ENCODE results near the gene MUSTN1. TPM values are rescaled to one million over a fixed set of nuclear protein-coding genes. Genes with fewer than 3 reads are reported as not detected.

MUSTN1 gene
- 93.6 TPM for polyA plus RNA-seq (2013, experiment 1 of 4)
- polyA plus RNA-seq (2013, experiment 2 of 4) = 98.8 TPM
- polyA plus RNA-seq (2013, experiment 3 of 4) = 92.5 TPM
- polyA plus RNA-seq (2013, experiment 4 of 4) = 114 TPM

GRCh38 chr3:52834871-52835501, at the start of gene MUSTN1:
TSS of gene MUSTN1 (minus strand) at chr3:52835019. CDS start at chr3:52834948, 71 bp downstream.
- WGBS, 2 experiments = 23 to 28% methylated on average over 11 of the region's 11 CpGs
- H3K27me3 ChIP-seq (ENCODE audit: control insufficient read depth, insufficient read depth, low read length, poor library complexity, severe bottlenecking) = no peaks in the 10 kb centered on the region
- H3K36me3 ChIP-seq (ENCODE audit: control insufficient read depth, insufficient read depth, low read length) = peaks cover 4% of the 10 kb centered on the region
- H3K4me3 ChIP-seq (ENCODE audit: insufficient read depth, low read depth, low read length) = peak within 1 kb of the TSS; percentile 36
- H3K27ac ChIP-seq (ENCODE audit: insufficient read depth, low read depth, low read length, poor library complexity, severe bottlenecking) = peak within 1 kb of the TSS; percentile 93
- H3K9me3 ChIP-seq (ENCODE audit: control insufficient read depth, low read length) = no peaks in the 10 kb centered on the region
- peaks cover 53% of the 10 kb centered on the region for H3K4me1 ChIP-seq (ENCODE audit: control insufficient read depth, insufficient read depth, low read length)

DNA sequence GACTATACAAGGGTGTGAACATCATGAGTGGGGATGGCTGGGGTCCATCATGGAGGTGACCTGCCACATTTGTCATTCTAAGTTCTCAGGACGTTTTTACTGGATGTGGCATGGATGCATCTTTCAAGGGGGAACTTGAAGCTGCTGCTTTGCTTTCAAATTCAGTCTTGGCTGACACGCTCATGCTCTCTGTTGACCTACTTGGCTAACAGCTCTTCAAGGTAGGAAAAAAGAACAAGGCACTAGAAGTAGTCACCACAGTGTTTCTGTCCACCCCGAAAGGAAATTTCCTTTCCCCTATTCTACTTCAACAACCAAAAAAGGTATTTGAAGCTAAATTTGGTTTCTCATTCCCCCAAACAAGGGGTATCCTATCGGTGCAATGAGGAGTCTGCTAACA, 47.6 kb upstream of the MUSTN1 start:
- H3K9me3 ChIP-seq (ENCODE audit: control insufficient read depth, low read length) = no peaks in the 10 kb centered on the region
- 92 to 94% methylated on average over 4 of the region's 4 CpGs for WGBS, 2 experiments
- no peaks in the 10 kb centered on the region for H3K27me3 ChIP-seq (ENCODE audit: control insufficient read depth, insufficient read depth, low read length, poor library complexity, severe bottlenecking)
- no peak overlapping the region for H3K27ac ChIP-seq (ENCODE audit: insufficient read depth, low read depth, low read length, poor library complexity, severe bottlenecking)
- H3K4me3 ChIP-seq (ENCODE audit: insufficient read depth, low read depth, low read length) = no peak overlapping the region
- peaks cover 5% of the 10 kb centered on the region for H3K4me1 ChIP-seq (ENCODE audit: control insufficient read depth, insufficient read depth, low read length)
- H3K36me3 ChIP-seq (ENCODE audit: control insufficient read depth, insufficient read depth, low read length) = no peaks in the 10 kb centered on the region

DNA sequence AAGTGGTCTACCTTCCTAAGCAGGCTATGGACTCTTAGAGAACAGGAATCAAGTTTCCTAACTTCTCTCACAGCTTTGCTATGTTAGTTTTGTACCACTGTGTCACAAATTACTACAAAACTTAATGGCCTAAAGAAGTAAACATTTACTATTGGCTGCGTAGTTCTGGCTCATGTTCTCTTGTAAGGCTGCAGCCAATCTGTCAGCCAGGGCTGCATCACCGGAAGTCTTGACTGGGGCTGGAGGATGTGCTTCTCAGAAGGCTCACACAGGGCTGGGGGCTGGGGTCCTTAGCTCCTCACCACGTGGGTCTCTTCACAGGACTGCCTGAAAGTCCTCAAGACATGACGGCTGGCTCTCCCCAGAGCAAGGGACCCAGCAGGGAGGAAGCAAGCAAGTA, 47.1 kb upstream of the MUSTN1 start:
- Histone ChIP-seq H3K4me1 (ENCODE audit: control insufficient read depth, insufficient read depth, low read length) (peaks cover 5% of the 10 kb centered on the region), H3K27ac (ENCODE audit: insufficient read depth, low read depth, low read length, poor library complexity, severe bottlenecking) (no peak overlapping the region), H3K9me3 (ENCODE audit: control insufficient read depth, low read length) (no peaks in the 10 kb centered on the region), H3K36me3 (ENCODE audit: control insufficient read depth, insufficient read depth, low read length) (no peaks in the 10 kb centered on the region), H3K4me3 (ENCODE audit: insufficient read depth, low read depth, low read length) (no peak overlapping the region), H3K27me3 (ENCODE audit: control insufficient read depth, insufficient read depth, low read length, poor library complexity, severe bottlenecking) (no peaks in the 10 kb centered on the region)
- 86 to 87% methylated on average over 4 of the region's 4 CpGs for WGBS, 2 experiments

- no peak overlapping the region for H3K4me3 ChIP-seq (ENCODE audit: insufficient read depth, low read depth, low read length)
- WGBS, 2 experiments = 62% methylated on average over 3 of the region's 3 CpGs
- no peaks in the 10 kb centered on the region for H3K36me3 ChIP-seq (ENCODE audit: control insufficient read depth, insufficient read depth, low read length)
- H3K27me3 ChIP-seq (ENCODE audit: control insufficient read depth, insufficient read depth, low read length, poor library complexity, severe bottlenecking) = no peaks in the 10 kb centered on the region
- peaks cover 5% of the 10 kb centered on the region for H3K4me1 ChIP-seq (ENCODE audit: control insufficient read depth, insufficient read depth, low read length)
- H3K9me3 ChIP-seq (ENCODE audit: control insufficient read depth, low read length) = no peaks in the 10 kb centered on the region
- no peak overlapping the region for H3K27ac ChIP-seq (ENCODE audit: insufficient read depth, low read depth, low read length, poor library complexity, severe bottlenecking)
Measured at GRCh38 chr3:52880474-52880873, 45.7 kb upstream of the MUSTN1 start.

GRCh38 chr3:52880047-52880446, 45.2 kb upstream of the MUSTN1 start:
- Histone ChIP-seq H3K36me3 (ENCODE audit: control insufficient read depth, insufficient read depth, low read length) (no peaks in the 10 kb centered on the region), H3K9me3 (ENCODE audit: control insufficient read depth, low read length) (no peaks in the 10 kb centered on the region), H3K4me3 (ENCODE audit: insufficient read depth, low read depth, low read length) (no peak overlapping the region), H3K27me3 (ENCODE audit: control insufficient read depth, insufficient read depth, low read length, poor library complexity, severe bottlenecking) (no peaks in the 10 kb centered on the region), H3K27ac (ENCODE audit: insufficient read depth, low read depth, low read length, poor library complexity, severe bottlenecking) (no peak overlapping the region), H3K4me1 (ENCODE audit: control insufficient read depth, insufficient read depth, low read length) (peaks cover 5% of the 10 kb centered on the region)
- WGBS, 2 experiments = 92 to 94% methylated on average over 5 of the region's 5 CpGs

GRCh38 chr3:52879581-52879980, 44.8 kb upstream of the MUSTN1 start:
- no peak overlapping the region for H3K27ac ChIP-seq (ENCODE audit: insufficient read depth, low read depth, low read length, poor library complexity, severe bottlenecking)
- peaks cover 5% of the 10 kb centered on the region for H3K4me1 ChIP-seq (ENCODE audit: control insufficient read depth, insufficient read depth, low read length)
- H3K9me3 ChIP-seq (ENCODE audit: control insufficient read depth, low read length) = no peaks in the 10 kb centered on the region
- 92 to 96% methylated on average over 4 of the region's 4 CpGs for WGBS, 2 experiments
- H3K27me3 ChIP-seq (ENCODE audit: control insufficient read depth, insufficient read depth, low read length, poor library complexity, severe bottlenecking) = no peaks in the 10 kb centered on the region
- no peak overlapping the region for H3K4me3 ChIP-seq (ENCODE audit: insufficient read depth, low read depth, low read length)
- H3K36me3 ChIP-seq (ENCODE audit: control insufficient read depth, insufficient read depth, low read length) = no peaks in the 10 kb centered on the region

DNA sequence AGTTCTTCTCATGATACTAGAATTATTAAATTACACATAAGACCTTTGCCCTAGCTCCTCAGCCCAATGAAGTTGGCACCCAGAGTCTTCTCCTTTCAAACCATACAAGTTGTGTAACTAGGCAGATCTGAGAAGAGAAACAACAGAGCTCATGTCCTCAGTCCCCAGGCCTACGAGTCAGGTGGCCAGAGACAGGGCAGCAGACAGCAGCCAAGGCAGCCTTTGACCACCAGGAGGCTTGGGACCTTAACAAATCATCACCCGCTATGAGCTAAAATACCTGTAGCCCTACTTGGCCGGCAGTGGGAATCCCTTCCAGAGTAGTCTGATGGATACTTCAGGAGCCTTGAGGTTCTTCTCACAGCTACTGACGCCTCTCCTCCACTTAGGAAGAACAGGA, 44.3 kb upstream of the MUSTN1 start:
- peaks cover 5% of the 10 kb centered on the region for H3K4me1 ChIP-seq (ENCODE audit: control insufficient read depth, insufficient read depth, low read length)
- no peak overlapping the region for H3K27ac ChIP-seq (ENCODE audit: insufficient read depth, low read depth, low read length, poor library complexity, severe bottlenecking)
- no peaks in the 10 kb centered on the region for H3K9me3 ChIP-seq (ENCODE audit: control insufficient read depth, low read length)
- H3K4me3 ChIP-seq (ENCODE audit: insufficient read depth, low read depth, low read length) = no peak overlapping the region
- no peaks in the 10 kb centered on the region for H3K36me3 ChIP-seq (ENCODE audit: control insufficient read depth, insufficient read depth, low read length)
- H3K27me3 ChIP-seq (ENCODE audit: control insufficient read depth, insufficient read depth, low read length, poor library complexity, severe bottlenecking) = no peaks in the 10 kb centered on the region
- 93 to 96% methylated on average over 4 of the region's 4 CpGs for WGBS, 2 experiments

DNA sequence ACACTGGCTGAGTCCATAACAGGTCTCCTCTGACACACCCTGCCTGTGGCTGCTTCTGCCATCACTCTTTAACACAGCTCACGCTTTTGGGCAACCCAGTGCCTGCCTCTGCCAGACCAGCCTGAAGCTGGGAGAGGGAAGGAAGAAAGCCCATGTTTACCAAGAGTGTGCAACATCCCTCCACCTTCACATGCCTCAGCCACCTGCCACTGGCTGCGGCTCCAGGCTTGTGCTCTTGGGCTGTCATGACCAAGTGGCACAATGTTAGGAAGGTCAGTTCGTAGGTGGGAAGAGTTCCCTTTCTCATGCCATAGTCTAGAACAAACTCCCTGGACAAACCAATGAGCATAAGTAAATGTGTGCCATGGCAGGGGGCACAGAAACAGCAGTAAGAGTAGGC, 42.3 kb upstream of the MUSTN1 start:
- H3K9me3 ChIP-seq (ENCODE audit: control insufficient read depth, low read length) = no peaks in the 10 kb centered on the region
- WGBS, 2 experiments = 95 to 100% methylated on average over 3 of the region's 3 CpGs
- no peak overlapping the region for H3K4me3 ChIP-seq (ENCODE audit: insufficient read depth, low read depth, low read length)
- no peaks in the 10 kb centered on the region for H3K27me3 ChIP-seq (ENCODE audit: control insufficient read depth, insufficient read depth, low read length, poor library complexity, severe bottlenecking)
- H3K4me1 ChIP-seq (ENCODE audit: control insufficient read depth, insufficient read depth, low read length) = peaks cover 5% of the 10 kb centered on the region
- H3K27ac ChIP-seq (ENCODE audit: insufficient read depth, low read depth, low read length, poor library complexity, severe bottlenecking) = no peak overlapping the region
- H3K36me3 ChIP-seq (ENCODE audit: control insufficient read depth, insufficient read depth, low read length) = no peaks in the 10 kb centered on the region

DNA sequence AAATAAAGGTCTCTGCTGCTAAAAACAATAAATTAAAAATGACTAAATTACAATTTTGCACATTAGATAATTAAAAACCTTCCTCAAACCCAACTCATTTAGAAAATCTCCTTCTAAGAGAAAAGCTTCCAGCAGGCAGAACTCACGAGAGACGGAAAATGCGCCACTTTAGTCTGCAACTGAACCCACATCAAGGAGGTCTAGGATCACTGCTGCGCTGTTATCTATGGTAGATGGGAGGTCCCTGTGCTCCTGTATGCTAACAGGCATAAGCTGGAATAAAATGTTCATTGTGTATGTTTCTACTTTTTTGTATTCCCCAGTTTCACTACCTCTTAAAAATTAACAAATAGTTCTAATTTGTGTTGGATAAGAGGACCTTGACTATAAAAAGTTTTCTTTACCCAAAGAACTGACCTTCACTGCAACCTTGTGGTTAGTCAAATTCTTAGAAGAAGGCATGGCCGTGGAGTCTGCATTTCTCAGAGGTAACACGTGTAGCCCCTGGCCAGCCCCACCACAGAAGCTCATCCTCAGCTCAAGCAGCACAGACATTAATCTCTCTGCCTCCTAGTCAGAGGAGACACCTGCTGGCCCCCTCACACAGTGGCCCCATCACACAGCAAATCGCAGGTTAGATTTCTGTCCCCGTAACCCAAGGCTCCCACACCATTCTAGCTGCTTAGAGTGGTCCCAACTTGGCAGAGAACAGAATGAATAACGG, 40.2 kb upstream of the MUSTN1 start:
- H3K4me1 ChIP-seq (ENCODE audit: control insufficient read depth, insufficient read depth, low read length) = peaks cover 1% of the 10 kb centered on the region
- H3K4me3 ChIP-seq (ENCODE audit: insufficient read depth, low read depth, low read length) = no peak overlapping the region
- no peaks in the 10 kb centered on the region for H3K27me3 ChIP-seq (ENCODE audit: control insufficient read depth, insufficient read depth, low read length, poor library complexity, severe bottlenecking)
- no peaks in the 10 kb centered on the region for H3K36me3 ChIP-seq (ENCODE audit: control insufficient read depth, insufficient read depth, low read length)
- 89% methylated on average over 9 of the region's 9 CpGs for WGBS, 2 experiments
- no peak overlapping the region for H3K27ac ChIP-seq (ENCODE audit: insufficient read depth, low read depth, low read length, poor library complexity, severe bottlenecking)
- no peaks in the 10 kb centered on the region for H3K9me3 ChIP-seq (ENCODE audit: control insufficient read depth, low read length)

GRCh38 chr3:52874160-52874701, 39.4 kb upstream of the MUSTN1 start:
- H3K4me1 ChIP-seq (ENCODE audit: control insufficient read depth, insufficient read depth, low read length) = no peaks in the 10 kb centered on the region
- H3K36me3 ChIP-seq (ENCODE audit: control insufficient read depth, insufficient read depth, low read length) = no peaks in the 10 kb centered on the region
- H3K4me3 ChIP-seq (ENCODE audit: insufficient read depth, low read depth, low read length) = no peak overlapping the region
- no peak overlapping the region for H3K27ac ChIP-seq (ENCODE audit: insufficient read depth, low read depth, low read length, poor library complexity, severe bottlenecking)
- H3K27me3 ChIP-seq (ENCODE audit: control insufficient read depth, insufficient read depth, low read length, poor library complexity, severe bottlenecking) = no peaks in the 10 kb centered on the region
- H3K9me3 ChIP-seq (ENCODE audit: control insufficient read depth, low read length) = no peaks in the 10 kb centered on the region
- 89 to 92% methylated on average over 4 of the region's 5 CpGs for WGBS, 2 experiments

Measured in ectodermal cell (in vitro differentiated cells).